ENCODE results near the gene KSR2.
"Not testable (repeated sequence)": the region's sequence is repeated elsewhere in the genome, so short reads cannot be mapped to it uniquely, and the experiment has no call there.

Gene KSR2

DNA sequence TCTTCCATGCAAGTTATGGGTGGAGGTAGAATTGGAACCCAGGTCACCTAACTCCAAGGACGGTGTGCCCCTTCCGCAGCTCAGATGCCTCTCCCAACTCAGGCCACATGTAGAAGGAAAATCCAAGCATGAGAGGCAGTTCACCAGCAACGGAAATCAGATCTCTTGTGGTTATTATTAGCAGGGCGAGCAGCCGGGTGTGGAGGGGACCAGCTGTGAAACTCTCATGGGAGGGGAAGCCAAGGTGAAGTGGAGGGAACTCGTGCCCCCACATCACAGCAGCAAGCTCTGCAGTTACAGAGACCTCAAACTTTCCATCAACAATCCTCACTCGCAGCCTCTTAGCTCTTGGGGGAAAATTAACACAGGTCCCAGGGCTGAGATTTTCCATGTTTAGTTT, 79.7 kb downstream of the KSR2 start:
- no peak for DNase-seq

GRCh38 chr12:117885211-117885610, 83.6 kb downstream of the KSR2 start:
- DNase-seq = no peak

DNA sequence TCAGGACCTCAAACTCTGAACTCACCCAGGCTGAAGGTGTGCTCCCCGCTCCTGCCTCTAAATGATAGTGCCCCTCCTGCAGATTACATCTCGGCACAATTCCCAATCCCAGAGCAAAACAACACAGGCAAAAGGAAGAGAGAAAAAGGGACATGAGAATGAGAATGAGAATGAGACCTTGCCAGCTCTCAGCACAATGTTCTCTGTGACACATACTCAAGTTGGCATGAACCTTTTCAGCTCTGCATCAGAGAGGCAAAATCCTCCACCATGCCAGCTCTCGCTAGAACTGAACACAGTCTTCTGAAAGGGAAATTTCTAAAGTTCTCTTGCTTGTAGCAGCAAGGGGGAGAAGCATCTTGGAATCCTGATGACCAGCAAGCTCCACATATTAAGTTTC, 84.6 kb downstream of the KSR2 start:
- no peak for DNase-seq

DNA sequence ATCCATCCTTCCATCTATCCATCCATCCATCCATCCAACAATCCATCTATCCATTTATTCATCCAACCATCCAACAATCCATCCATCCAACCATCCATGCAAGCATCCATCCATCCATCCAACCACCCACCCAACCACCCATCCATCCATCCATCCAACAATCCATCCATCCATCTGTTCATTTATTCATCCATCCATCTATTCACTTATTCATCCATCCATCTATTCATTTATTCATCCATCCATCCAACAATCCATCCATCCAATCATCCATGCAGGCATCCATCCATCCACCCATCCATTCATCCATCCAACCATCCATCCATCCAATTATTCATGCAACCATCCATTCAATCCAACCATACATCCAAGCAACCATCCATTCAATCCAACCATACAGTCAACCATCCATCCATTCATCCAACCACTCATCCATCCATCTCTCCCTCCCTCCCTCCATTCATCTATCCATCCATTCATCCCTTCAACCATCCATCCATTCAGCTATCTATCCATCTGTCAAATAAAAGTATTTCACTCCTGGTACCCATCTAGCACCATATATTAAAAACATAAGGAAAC, 86.1 kb downstream of the KSR2 start:
- DNase-seq = no peak

DNA sequence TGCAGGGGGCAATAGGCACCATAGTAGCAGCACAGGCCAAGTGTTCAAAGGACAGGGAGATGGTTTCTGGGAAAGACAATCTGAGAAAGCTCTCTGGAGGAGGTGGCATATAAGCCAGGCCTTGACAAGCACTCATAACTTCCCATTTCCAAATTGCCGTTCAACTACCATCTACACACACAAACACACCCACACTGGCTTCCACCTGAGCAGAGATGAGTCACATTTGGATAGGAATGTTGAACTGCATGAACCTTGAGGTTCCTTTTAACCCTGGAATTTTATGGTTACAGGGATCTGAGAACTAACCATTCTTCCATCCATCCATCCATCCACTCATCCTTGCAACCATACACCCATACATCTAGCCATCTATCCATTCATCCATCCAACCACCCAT, 86.6 kb downstream of the KSR2 start:
- DNase-seq = no peak

- no peak for DNase-seq
Measured at GRCh38 chr12:117881517-117881916, 87.3 kb downstream of the KSR2 start.

DNA sequence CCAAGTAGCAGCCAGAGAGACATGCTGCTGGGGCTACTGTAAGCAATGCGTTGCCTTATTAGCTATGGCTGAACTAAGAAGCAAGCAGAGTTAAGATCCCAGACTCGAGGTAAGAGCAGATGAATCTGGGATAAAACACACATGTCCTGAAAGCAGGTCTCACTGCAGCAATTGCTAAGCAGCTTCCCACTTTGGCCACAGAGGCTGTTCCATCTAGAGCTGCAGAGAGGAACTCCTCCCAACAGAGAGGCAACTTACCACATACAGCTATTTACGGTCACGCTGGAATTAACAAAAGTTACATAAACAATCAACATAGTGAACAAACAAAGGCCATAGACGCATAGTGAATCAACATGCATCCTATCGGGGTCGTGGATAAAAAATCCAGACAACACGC, 90.2 kb downstream of the KSR2 start:
- DNase-seq = no peak

GRCh38 chr12:117876436-117876816, 92.4 kb downstream of the KSR2 start:
- no peak for DNase-seq

GRCh38 chr12:117875744-117876435, 92.9 kb downstream of the KSR2 start:
- peak; percentile 82 for DNase-seq

DNA sequence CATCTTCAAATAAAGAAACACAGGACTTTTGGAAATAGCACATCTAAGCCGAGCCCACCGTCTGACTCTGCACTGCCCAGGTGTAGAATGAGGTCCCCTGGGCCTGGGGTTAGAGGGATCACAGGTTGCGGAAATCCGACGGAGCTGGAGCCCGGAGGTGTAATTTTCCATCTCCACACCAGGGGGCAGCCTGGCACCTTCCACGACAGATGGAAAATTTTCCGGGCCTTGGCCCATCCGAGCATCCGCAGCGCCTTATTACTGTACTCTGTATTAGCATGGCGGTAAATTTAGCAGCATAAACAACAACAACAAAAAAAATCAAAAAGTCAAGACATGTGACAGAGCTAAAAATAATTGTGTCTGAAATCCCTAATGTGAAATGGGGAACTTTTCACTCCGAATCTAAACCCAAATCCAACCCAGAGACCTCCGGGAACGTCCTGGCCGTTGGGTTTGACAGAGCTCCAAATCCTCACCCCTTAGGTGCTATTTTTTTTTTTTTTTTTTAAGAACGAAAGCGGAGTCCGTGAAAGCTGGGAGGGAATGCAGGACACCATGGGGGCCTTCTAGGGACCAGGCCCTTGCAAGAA, 93.9 kb downstream of the KSR2 start:
- peak; percentile 42 for DNase-seq

GRCh38 chr12:117874198-117874597, 94.6 kb downstream of the KSR2 start:
- not testable (repeated sequence) for DNase-seq

- no peak for DNase-seq
Measured at GRCh38 chr12:117872546-117873169, 96.1 kb downstream of the KSR2 start.

DNA sequence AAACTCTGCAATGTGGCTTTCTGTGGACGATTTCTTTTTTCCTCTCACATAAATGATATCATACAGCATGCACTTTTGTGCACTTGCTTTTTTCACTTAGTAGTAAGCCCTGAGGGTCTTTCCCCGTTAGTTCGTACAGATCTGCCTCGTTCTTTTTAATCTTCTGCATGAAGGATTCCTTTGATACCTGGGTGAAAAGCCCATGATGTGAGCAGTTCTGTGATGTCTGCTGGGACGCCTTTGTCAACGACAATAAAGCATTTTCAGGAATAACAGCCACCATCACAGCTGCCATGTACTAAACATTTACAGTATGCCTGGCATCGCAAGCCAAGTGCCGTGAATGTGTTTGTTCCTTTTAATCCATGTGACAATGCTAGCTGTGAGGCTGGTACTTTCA, 99.2 kb downstream of the KSR2 start:
- DNase-seq = no peak

- no peak for DNase-seq
Measured at GRCh38 chr12:117867348-117867747, 101.4 kb downstream of the KSR2 start.

- no peak for DNase-seq
Measured at GRCh38 chr12:117865505-117865904, 103.3 kb downstream of the KSR2 start.

- DNase-seq = no peak
Measured at GRCh38 chr12:117863002-117863709, 105.6 kb downstream of the KSR2 start.

DNA sequence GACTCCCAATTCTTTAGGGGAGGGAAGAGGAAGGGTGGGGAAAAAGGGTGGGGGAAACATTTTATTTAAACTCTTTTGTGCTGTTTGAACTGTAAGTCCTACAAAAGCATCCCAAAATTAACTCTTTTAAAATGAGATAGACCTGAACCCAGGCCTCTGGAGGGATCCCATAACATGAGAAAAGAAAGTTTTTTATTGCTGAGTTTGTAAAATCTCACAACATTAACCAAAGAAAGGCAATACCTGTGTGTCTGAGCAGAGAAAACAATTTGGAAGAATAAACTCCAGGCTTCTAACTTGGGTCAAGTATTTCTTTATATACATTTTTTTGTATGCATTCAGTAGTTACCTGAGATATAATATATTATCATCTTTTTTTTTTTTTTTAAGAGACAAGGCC, 107.1 kb downstream of the KSR2 start:
- DNase-seq = no peak

GRCh38 chr12:117860787-117861290, 108.0 kb downstream of the KSR2 start:
- not testable (repeated sequence) for DNase-seq

DNA sequence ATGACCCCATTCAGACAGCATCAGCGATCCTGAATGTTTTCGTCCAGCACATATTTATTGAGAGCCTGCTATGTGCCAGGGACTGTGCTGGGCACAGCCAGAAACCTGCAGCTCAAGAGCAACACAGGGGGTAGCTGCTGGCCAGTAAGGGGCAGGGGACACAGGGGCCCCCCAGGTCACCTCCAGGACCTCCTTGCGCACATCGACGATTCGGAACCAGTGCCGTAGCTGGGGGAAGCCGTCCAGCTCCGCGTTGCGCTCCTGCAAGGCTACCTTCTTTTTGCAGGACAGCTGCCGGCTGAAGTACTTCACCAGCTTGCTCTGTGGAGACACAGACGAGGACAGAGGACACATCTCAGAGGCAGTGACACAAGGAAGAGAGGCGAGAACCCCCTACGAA, 108.7 kb downstream of the KSR2 start:
- no peak for DNase-seq

GRCh38 chr12:117857632-117858612, 110.9 kb downstream of the KSR2 start:
- DNase-seq = no peak

DNA sequence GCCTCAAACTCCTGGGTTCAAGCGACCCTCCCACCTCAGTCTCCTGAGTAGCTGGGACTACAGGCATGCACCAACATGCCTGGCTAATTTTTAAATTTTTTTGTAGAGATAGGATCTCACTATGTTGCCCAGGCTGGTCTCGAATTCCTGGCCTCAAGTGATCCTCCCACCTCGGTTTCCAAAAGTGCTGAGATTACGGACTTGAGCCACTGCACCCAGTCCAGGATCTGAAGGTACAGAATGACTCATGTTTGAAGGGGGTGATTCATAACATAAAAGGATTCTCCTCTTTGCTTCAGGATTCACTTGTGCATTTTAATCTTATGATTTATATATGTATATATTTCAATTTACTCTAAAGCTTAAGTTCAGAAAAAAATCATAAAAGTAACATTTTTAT, 111.7 kb downstream of the KSR2 start:
- DNase-seq = not testable (repeated sequence)

DNA sequence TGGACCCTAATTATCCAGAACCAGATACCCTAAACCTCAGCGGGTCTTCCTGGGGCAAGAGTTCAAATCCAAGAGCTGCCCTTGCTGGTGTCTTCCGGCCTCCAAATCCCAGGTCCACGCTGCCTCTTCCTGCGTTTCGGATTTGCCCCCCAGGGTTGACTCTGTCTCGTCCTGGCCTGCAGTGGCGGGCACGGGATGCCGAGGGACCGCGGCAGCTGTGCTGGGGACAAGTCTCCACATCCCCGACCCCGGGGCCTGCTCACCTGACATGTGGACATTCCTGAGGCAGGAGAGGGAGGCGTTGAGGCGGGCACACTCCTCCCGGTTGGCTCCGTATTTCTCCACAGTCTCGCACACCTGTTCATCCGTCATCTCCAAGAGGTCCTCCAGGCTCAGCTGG, 113.6 kb downstream of the KSR2 start:
- no peak for DNase-seq
